Smooth muscle cell of trachea (primary cell): ENCODE measurements around the gene MSN. TPM values are rescaled to one million over a fixed set of nuclear protein-coding genes. Genes with fewer than 3 reads are reported as not detected.

Source experiments
- total RNA-seq: library from RNA; depleted of rRNA; stranded (reverse); fragments of >200 nt; gene quantifications from 2 replicates; pipeline ENCODE4 v1.2.1, GENCODE V29; 2014

Gene MSN
- total RNA-seq: 252 and 297 TPM in 2 replicates

GRCh38 chrX:65667503-65668376 lies at the start of gene MSN:
Gene MSN (plus strand): TSS chrX:65667654. CDS start chrX:65667842, 188 bp downstream.

Other genes with a start within 250 kb of the MSN start
- 14.9 and 24.9 TPM in 2 replicates for gene LAS1L, start 132.9 kb upstream of the MSN start, total RNA-seq